KMS-11 (cell line): ENCODE data around the gene HOXC6.
A peak's percentile ranks its signal among the peaks of the same experiment; 100 is the strongest.

Experiments used
- H2AFZ ChIP-seq: fragments of 200-600 bp; sonication (generic); 2 replicates; pipeline ENCODE4 v1.6.1; 2016; ENCODE audit warnings: antibody characterized with exemption, mixed run types, low read depth
- H3K27ac ChIP-seq: fragments of 200-600 bp; sonication (generic); 2 replicates; pipeline ENCODE4 v1.6.1; 2016; ENCODE audit warnings: mild to moderate bottlenecking, mixed run types
- H3K27me3 ChIP-seq: fragments of 200-600 bp; sonication (generic); 2 replicates; pipeline ENCODE4 v1.6.1; 2017; ENCODE audit warnings: mild to moderate bottlenecking, low read depth, mixed run types, moderate library complexity; ENCODE audit not compliant: insufficient read depth
- H3K36me3 ChIP-seq: fragments of 200-600 bp; sonication (generic); 2 replicates; pipeline ENCODE4 v1.6.1; 2017; ENCODE audit warnings: mild to moderate bottlenecking, mixed run types; ENCODE audit not compliant: insufficient read depth
- H3K4me1 ChIP-seq: fragments of 200-600 bp; sonication (generic); 2 replicates; pipeline ENCODE4 v1.6.1; 2016; ENCODE audit warnings: mild to moderate bottlenecking, low read depth, mixed run types; ENCODE audit not compliant: poor library complexity, severe bottlenecking
- H3K4me2 ChIP-seq: fragments of 200-600 bp; sonication (generic); 2 replicates; pipeline ENCODE4 v1.7.0; 2016; ENCODE audit warnings: mild to moderate bottlenecking, mixed run types
- H3K4me3 ChIP-seq: fragments of 200-600 bp; sonication (generic); IDR thresholded peaks from 2 replicates; pipeline ENCODE4 v1.6.1; 2017; ENCODE audit warnings: low read depth, low read length, mixed read lengths; ENCODE audit not compliant: insufficient read depth
- H3K79me2 ChIP-seq: fragments of 200-600 bp; sonication (generic); 2 replicates; pipeline ENCODE4 v1.6.1; 2016; ENCODE audit warnings: low read depth, mixed run types; ENCODE audit not compliant: insufficient read depth
- H3K9ac ChIP-seq: fragments of 200-600 bp; sonication (generic); 2 replicates; pipeline ENCODE4 v1.6.1; 2016; ENCODE audit warnings: mild to moderate bottlenecking, mixed run types
- H4K20me1 ChIP-seq: fragments of 200-600 bp; sonication (generic); 2 replicates; pipeline ENCODE4 v1.6.1; 2016; ENCODE audit warnings: mild to moderate bottlenecking, mixed run types; ENCODE audit not compliant: insufficient read depth
- CTCF ChIP-seq: fragments of 200-600 bp; sonication (generic); conservative IDR thresholded peaks from 2 replicates; pipeline ENCODE4 v1.6.1; 2017; ENCODE audit warnings: low read depth, mild to moderate bottlenecking, antibody characterized with exemption, low read length, moderate library complexity, mixed read lengths

The HOXC6 gene

DNA sequence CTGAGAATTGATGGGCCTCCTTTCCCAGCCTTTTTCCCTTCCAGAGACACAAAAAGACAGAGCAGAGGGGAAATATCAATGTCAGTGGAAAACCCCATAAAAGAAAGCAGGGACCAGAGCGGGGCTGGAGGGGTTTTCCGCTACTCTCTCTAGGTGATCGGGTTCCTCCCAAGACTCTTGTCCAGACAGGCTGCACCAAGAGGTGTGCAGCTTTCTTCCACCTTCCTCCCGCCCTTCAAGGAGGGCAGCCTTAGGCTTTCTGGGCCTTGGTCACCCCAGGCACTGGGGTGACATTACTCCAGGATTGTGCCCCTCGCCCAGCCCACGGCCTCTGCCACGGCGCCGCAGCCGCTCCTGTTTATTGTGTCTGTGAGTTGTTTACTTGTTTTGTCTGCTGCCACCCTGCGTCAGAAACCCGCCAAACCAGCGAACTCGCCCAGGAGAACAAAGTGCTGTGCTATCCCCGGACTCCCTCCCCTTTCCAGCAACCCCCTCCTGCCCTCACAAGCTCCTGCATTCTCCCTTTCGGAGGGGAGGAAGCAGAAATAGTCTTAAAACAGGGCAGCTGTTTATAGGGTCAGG lies 6.7 kb upstream of the HOXC6 start:
- Histone ChIP-seq H4K20me1 (no peaks in the 10 kb centered on the region), H3K9ac (no peak overlapping the region), H3K4me1 (peaks cover 17% of the 10 kb centered on the region), H3K36me3 (no peaks in the 10 kb centered on the region), H3K4me3 (no peak overlapping the region), H3K27ac (no peak overlapping the region), H3K27me3 (peaks cover 87% of the 10 kb centered on the region), H2AFZ (no peak overlapping the region), H3K4me2 (no peak overlapping the region), H3K79me2 (no peaks in the 10 kb centered on the region)
- peak; percentile 27; the same call in 1 of the 2 replicates for TF ChIP-seq CTCF

- H3K27ac ChIP-seq = no peak overlapping the region
- no peak overlapping the region for H3K4me2 ChIP-seq
- no peak for TF ChIP-seq CTCF
- H3K9ac ChIP-seq = no peak overlapping the region
- H4K20me1 ChIP-seq = no peaks in the 10 kb centered on the region
- H3K79me2 ChIP-seq = no peaks in the 10 kb centered on the region
- H3K36me3 ChIP-seq = no peaks in the 10 kb centered on the region
- H2AFZ ChIP-seq = no peak overlapping the region
- H3K27me3 ChIP-seq = peaks cover 91% of the 10 kb centered on the region
- H3K4me3 ChIP-seq = no peak overlapping the region
- H3K4me1 ChIP-seq = peaks cover 2% of the 10 kb centered on the region
Observed at GRCh38 chr12:54022960-54023884, 5.0 kb upstream of the HOXC6 start.

DNA sequence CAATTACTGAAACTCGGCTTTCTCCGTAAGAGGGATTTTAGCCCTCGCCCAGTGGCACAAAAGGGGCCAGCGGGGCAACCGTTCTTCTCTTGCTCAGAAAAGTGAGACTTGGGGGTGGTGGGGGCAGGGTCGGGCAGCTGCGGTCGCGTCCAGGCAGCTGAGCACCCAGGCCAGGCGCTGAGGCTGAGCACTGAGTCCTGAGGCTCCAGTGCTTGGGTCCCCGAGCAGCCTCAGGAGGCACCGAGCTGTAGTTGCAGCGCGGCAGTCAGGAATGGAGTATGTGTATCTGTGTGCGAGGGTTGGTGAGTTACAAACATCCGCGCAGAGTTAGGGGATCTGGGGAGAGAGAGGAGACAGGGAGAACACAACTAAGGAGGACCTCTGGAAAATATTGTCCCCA lies 4.1 kb upstream of the HOXC6 start:
- Histone ChIP-seq H3K4me2 (no peak overlapping the region), H3K27ac (no peak overlapping the region), H3K27me3 (peaks cover 100% of the 10 kb centered on the region), H3K9ac (no peak overlapping the region), H3K4me3 (no peak overlapping the region), H2AFZ (no peak overlapping the region), H3K36me3 (no peaks in the 10 kb centered on the region), H3K79me2 (no peaks in the 10 kb centered on the region), H4K20me1 (no peaks in the 10 kb centered on the region), H3K4me1 (no peaks in the 10 kb centered on the region)
- TF ChIP-seq CTCF = no peak

GRCh38 chr12:54024581-54025305 lies 3.5 kb upstream of the HOXC6 start:
- Histone ChIP-seq H4K20me1 (no peaks in the 10 kb centered on the region), H3K27ac (no peak overlapping the region), H3K79me2 (no peaks in the 10 kb centered on the region), H3K27me3 (peaks cover 99% of the 10 kb centered on the region), H2AFZ (no peak overlapping the region), H3K9ac (no peak overlapping the region), H3K4me3 (no peak overlapping the region), H3K4me2 (no peak overlapping the region), H3K4me1 (no peaks in the 10 kb centered on the region), H3K36me3 (no peaks in the 10 kb centered on the region)
- no peak for TF ChIP-seq CTCF
